Measurements from ENCODE around the gene KRT5. TPM values are rescaled to one million over a fixed set of nuclear protein-coding genes. Genes with fewer than 3 reads are reported as not detected.

KRT5 gene
- total and polyA plus RNA-seq, 8 donors, result 0.30 to 9.8 (median 0.37) TPM; not detected in 1

GRCh38 chr12:52552681-52553195 lies 32.5 kb upstream of the KRT5 start, which contains the start of gene KRT71:
KRT71 (minus strand) TSS chr12:52553145; CDS start chr12:52553077, 68 bp downstream.
- no peak for TF ChIP-seq CTCF (IDR thresholded peaks at IDR 0.05)
- DNase-seq, result no peak
- no peaks in the 10 kb centered on the region for H3K9me3 ChIP-seq
- no peaks in the 10 kb centered on the region for H3K36me3 ChIP-seq
- intact Hi-C loops (cut with DNase I), result no loop called here
- no peaks in the 10 kb centered on the region for H3K4me1 ChIP-seq
- no peak within 1 kb of the TSS for H3K4me3 ChIP-seq
- ATAC-seq, result no peak
- peaks cover 6 to 79% of the 10 kb centered on the region in 2 donors for H3K27me3 ChIP-seq
- H3K27ac ChIP-seq, result no peak within 1 kb of the TSS

DNA sequence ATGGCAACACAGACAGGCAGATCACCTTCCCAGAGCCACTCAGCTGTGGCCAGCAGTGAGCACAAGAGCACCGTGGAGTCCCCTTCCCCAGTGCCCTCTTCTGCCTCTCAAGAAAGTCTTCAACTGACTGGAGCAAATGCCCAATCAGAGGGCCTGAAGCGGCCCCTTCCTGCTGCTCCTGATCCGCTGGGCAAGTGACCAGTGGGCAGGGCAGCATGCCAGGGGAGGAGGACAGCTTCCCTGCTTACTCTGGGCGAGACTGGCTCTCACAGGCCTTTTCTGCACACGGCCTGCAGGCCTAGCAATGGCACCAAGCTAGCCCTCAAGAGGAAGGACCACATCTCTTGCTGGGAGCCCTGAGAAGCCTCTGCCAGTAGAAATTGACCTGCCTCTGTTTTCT lies 31.9 kb upstream of the KRT5 start:
- H3K27ac ChIP-seq, result no peak overlapping the region
- intact Hi-C loops (cut with DNase I), result no loop called here
- DNase-seq, result no peak
- H3K4me1 ChIP-seq, result no peaks in the 10 kb centered on the region
- H3K36me3 ChIP-seq, result no peaks in the 10 kb centered on the region
- no peak for TF ChIP-seq CTCF (IDR thresholded peaks at IDR 0.05)
- H3K27me3 ChIP-seq, result peaks cover 6 to 79% of the 10 kb centered on the region in 2 donors
- H3K9me3 ChIP-seq, result no peaks in the 10 kb centered on the region
- H3K4me3 ChIP-seq, result no peak overlapping the region
- no peak for ATAC-seq

DNA sequence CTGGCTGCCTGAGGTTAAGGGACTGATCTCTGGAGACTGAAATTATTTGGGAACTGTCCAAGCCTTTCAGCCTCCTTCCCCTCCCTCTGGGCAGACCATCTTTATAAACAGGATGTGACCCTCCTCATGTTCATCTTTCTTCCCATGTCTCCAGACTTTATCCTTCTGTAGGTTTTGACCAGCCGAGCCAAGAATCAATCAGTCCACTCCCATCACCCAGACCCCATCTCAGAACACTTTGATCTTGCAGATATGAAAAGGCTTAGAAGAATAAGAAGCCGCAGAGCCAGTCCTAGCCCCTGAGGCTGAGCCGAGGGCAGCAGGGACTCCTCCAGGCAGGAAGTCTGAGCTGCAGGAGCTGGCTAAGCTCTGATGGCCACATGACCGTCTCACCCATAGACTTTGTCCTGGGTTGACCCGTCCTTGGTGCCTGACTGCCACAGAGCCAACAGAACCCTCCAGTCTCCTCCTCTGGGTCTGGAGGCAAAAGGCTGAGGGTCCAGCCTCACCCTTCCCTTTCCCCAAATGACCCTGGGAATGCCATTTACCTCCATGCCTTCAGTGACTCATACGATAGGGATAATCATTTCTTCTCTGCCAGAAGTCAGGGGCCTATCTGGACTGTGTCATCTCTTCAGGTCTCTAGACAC lies 31.1 kb upstream of the KRT5 start:
- ATAC-seq (no peak), DNase-seq (peak in 1 of 4 donors; percentile 35)
- Histone ChIP-seq H3K9me3 (no peaks in the 10 kb centered on the region), H3K4me3 (no peak overlapping the region), H3K4me1 (no peaks in the 10 kb centered on the region), H3K27ac (no peak overlapping the region), H3K27me3 (peaks cover 6 to 79% of the 10 kb centered on the region in 2 donors), H3K36me3 (no peaks in the 10 kb centered on the region)
- intact Hi-C loops (cut with DNase I), result no loop called here
- no peak for TF ChIP-seq CTCF (IDR thresholded peaks at IDR 0.05)

DNA sequence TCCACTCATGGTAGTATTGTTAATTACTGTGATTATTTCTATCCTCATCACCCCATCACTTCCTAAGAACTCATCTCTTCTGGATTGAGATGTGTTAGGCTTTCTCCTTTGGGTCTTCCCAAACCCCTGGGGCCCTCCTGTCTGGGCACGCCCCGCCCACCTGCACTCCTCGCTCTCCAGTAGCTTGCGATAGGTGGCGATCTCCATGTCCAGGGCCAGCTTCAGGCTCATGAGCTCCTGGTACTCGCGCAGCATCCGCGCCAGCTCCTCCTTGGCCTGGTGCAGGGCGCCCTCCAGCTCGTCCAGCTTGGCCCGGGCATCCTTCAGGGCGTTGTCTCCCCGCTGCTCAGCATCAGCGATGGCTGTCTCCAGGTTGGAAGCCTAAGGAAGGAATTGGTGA lies 25.9 kb upstream of the KRT5 start:
- H3K36me3 ChIP-seq, result no peaks in the 10 kb centered on the region
- TF ChIP-seq CTCF (IDR thresholded peaks at IDR 0.05), result no peak
- no peak overlapping the region for H3K27ac ChIP-seq
- no peaks in the 10 kb centered on the region for H3K4me1 ChIP-seq
- DNase-seq, result no peak
- intact Hi-C loops (cut with DNase I), result no loop called here
- no peak for ATAC-seq
- no peaks in the 10 kb centered on the region for H3K9me3 ChIP-seq
- H3K4me3 ChIP-seq, result no peak overlapping the region
- peaks cover 0 to 63% of the 10 kb centered on the region in 2 donors for H3K27me3 ChIP-seq

DNA sequence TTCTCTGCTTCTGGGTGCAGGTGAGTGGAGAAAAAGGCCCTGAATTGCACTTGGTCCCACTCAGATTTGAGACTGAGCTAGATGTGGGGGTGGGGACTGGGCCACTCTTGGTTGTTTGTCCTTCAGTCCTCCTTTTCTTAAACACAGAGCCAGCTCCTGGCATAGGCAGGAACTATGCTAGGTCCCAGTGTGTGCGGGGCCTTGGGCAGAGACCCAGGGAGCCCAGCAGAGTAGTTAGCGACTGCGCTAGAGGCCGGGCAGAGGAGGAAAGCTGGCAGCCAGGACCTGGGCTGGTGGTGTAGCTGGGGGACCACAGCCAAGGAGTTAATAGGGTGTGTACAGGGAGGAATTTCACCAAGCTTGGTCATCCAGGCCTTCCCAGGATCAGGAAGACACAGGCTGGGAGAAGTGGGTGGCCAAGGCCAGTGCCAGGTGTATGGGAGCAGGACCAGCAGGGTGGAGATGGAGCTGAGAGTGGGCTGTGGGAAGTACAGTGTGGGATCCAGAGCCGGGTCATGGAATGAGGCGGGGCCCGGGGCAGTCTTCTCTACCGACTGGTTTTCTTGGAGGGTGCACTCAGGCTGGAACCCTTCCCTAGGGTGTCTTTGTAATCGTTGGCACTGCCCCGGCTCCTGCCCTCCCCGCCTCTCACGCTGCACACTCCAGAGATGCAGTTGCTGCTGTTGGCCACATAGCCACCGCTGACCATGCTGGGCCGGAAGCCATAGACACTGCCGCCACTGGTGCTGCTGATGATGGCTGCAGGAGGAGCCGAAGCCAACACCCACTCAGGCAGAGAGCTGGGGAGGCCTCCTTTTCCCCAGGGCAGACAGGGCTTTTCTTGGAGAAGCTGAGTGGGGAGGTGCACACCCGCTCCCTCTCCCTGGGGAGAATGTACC lies 24.0 kb upstream of the KRT5 start:
- DNase-seq, result no peak
- intact Hi-C loops (cut with DNase I), result no loop called here
- H3K27me3 ChIP-seq, result peaks cover 0 to 53% of the 10 kb centered on the region in 2 donors
- H3K4me1 ChIP-seq, result no peaks in the 10 kb centered on the region
- no peaks in the 10 kb centered on the region for H3K9me3 ChIP-seq
- no peaks in the 10 kb centered on the region for H3K36me3 ChIP-seq
- no peak overlapping the region for H3K27ac ChIP-seq
- no peak for TF ChIP-seq CTCF (IDR thresholded peaks at IDR 0.05)
- H3K4me3 ChIP-seq, result no peak overlapping the region
- no peak for ATAC-seq
